ENCODE measurements around the gene PPP2R5A. TPM values are rescaled to one million over a fixed set of nuclear protein-coding genes. Genes with fewer than 3 reads are reported as not detected.
A peak's percentile ranks its signal among the peaks of the same experiment; 100 is the strongest.

Gene PPP2R5A
- total RNA-seq, 4 donors from 2014 or later, result 38.9 to 51.8 (median 45.3) TPM

GRCh38 chr1:212364985-212365384 is 79.8 kb downstream of the PPP2R5A start:
- H3K4me1 ChIP-seq, result no peaks in the 10 kb centered on the region
- peaks cover 0 to 36% (median 0%) of the 10 kb centered on the region in 3 donors for H3K36me3 ChIP-seq
- H3K9me3 ChIP-seq, result no peaks in the 10 kb centered on the region
- H3K27ac ChIP-seq, result no peak overlapping the region
- no peaks in the 10 kb centered on the region for H3K27me3 ChIP-seq
- TF ChIP-seq CTCF (IDR thresholded peaks at IDR 0.05) (no peak), POLR2A (IDR thresholded peaks at IDR 0.05) (no peak)
- H3K4me3 ChIP-seq, result no peak overlapping the region
- DNase-seq, result no peak

- no peak for DNase-seq
- TF ChIP-seq CTCF (IDR thresholded peaks at IDR 0.05), result no peak
- TF ChIP-seq POLR2A (IDR thresholded peaks at IDR 0.05), result no peak
- Histone ChIP-seq H3K4me3 (no peak overlapping the region), H3K9me3 (no peaks in the 10 kb centered on the region), H3K4me1 (no peaks in the 10 kb centered on the region), H3K36me3 (peaks cover 0 to 19% (median 0%) of the 10 kb centered on the region in 3 donors), H3K27ac (no peak overlapping the region), H3K27me3 (no peaks in the 10 kb centered on the region)
Observed at GRCh38 chr1:212366901-212367300, 81.7 kb downstream of the PPP2R5A start.

- no peak for DNase-seq
- Histone ChIP-seq H3K36me3 (peaks cover 0 to 12% (median 0%) of the 10 kb centered on the region in 3 donors), H3K4me1 (no peaks in the 10 kb centered on the region), H3K27ac (no peak overlapping the region), H3K9me3 (no peaks in the 10 kb centered on the region), H3K27me3 (no peaks in the 10 kb centered on the region), H3K4me3 (no peak overlapping the region)
- TF ChIP-seq POLR2A (IDR thresholded peaks at IDR 0.05) (no peak), CTCF (IDR thresholded peaks at IDR 0.05) (no peak)
Observed at GRCh38 chr1:212367474-212368072, 82.4 kb downstream of the PPP2R5A start.

DNA sequence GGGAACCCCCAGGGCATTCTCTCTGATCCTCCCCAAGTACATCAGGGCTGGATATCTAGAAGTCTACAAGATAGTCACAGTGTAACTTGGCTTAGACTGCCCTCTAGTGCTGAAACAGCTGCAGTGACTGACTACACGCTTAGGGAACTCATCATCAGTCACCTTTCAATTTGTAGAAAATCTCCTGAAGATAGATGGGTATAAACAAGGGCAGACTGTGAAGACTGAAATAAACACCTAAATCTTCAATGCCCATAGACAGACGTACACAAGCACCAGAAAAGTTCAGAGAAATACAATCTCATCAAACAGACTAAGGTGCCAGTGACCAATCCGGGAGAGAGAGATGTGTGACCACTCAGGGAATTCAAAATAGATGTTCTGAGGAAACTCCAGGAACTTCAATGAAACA is 82.9 kb downstream of the PPP2R5A start:
- H3K27ac ChIP-seq, result no peak overlapping the region
- peak in 2 of 3 donors; percentile 25 to 78 for DNase-seq
- H3K9me3 ChIP-seq, result no peaks in the 10 kb centered on the region
- no peak overlapping the region for H3K4me3 ChIP-seq
- no peak for TF ChIP-seq POLR2A (IDR thresholded peaks at IDR 0.05)
- TF ChIP-seq CTCF (IDR thresholded peaks at IDR 0.05), result peak in 5 of 6 experiments; percentile 25 to 93 (median 87)
- no peaks in the 10 kb centered on the region for H3K4me1 ChIP-seq
- H3K36me3 ChIP-seq, result peaks cover 0 to 7% (median 0%) of the 10 kb centered on the region in 3 donors
- H3K27me3 ChIP-seq, result no peaks in the 10 kb centered on the region

- no peak for DNase-seq
- no peak overlapping the region for H3K4me3 ChIP-seq
- H3K27ac ChIP-seq, result no peak overlapping the region
- H3K27me3 ChIP-seq, result no peaks in the 10 kb centered on the region
- TF ChIP-seq POLR2A (IDR thresholded peaks at IDR 0.05) (no peak), CTCF (IDR thresholded peaks at IDR 0.05) (no peak)
- H3K36me3 ChIP-seq, result peaks cover 0 to 30% (median 0%) of the 10 kb centered on the region in 3 donors
- no peaks in the 10 kb centered on the region for H3K9me3 ChIP-seq
- no peaks in the 10 kb centered on the region for H3K4me1 ChIP-seq
Observed at GRCh38 chr1:212375986-212376385, 90.8 kb downstream of the PPP2R5A start.

Data from Peyer's patch (tissue), 4 donors.